HEK293 (cell line): ENCODE measurements around the gene DEF6.

Source experiments
- CTCF ChIA-PET: fragments of 350-600 bp; formaldehyde crosslinking; extraction: SDS; loops from one replicate; lab custom pipeline; 2021; ENCODE audit warnings: antibody characterized with exemption; lab: Yijun Ruan, JAX
- POLR2A ChIA-PET: fragments of 300-600 bp; formaldehyde crosslinking; extraction: SDS; loops from one replicate; lab custom pipeline; 2020; ENCODE audit warnings: antibody characterized with exemption, inconsistent platforms; lab: Yijun Ruan, JAX
- H3K27ac ChIP-seq: fragments of 200-500 bp; sonication (Bioruptor generic); 2 replicates; pipeline ENCODE4 v1.5.1; 2014; ENCODE audit warnings: low read depth, low read length, control low read depth, inconsistent platforms; ENCODE audit errors: extremely low read depth
- H3K36me3 ChIP-seq, 2 experiments: fragments of 200-500 bp in 1 of 2; sonication (Bioruptor generic) in 1 of 2; 1 replicate in 1 of 2; 2 replicates in 1 of 2; pipeline ENCODE4 v1.5.1; 2014 to 2017; ENCODE audit warnings: inconsistent platforms in 2 of 2, low read length in 2 of 2; ENCODE audit not compliant: control insufficient read depth in 2 of 2, insufficient read depth in 1 of 2
- H3K4me1 ChIP-seq: fragments of 200-500 bp; sonication (Bioruptor generic); 2 replicates; pipeline ENCODE4 v1.5.1; 2014; ENCODE audit warnings: mild to moderate bottlenecking, low read length, inconsistent platforms; ENCODE audit not compliant: control insufficient read depth, insufficient read depth
- H3K4me3 ChIP-seq: 2 replicates; pipeline ENCODE4 v1.5.1; 2011; ENCODE audit warnings: low read depth, mild to moderate bottlenecking, control low read depth, low read length, moderate library complexity
- H3K9me3 ChIP-seq: fragments of 200-500 bp; sonication (Bioruptor generic); 2 replicates; pipeline ENCODE4 v1.5.1; 2014; ENCODE audit warnings: low read depth, low read length, inconsistent platforms; ENCODE audit not compliant: control insufficient read depth, insufficient read depth
- ATF2 ChIP-seq: fragments of 450-650 bp; formaldehyde crosslinking; IDR thresholded peaks from 2 replicates; pipeline ENCODE4 v1.5.1; 2016; ENCODE audit warnings: missing biosample characterization, missing genetic modification characterization, low read depth
- BCL11B ChIP-seq: fragments of 450-650 bp; formaldehyde crosslinking; IDR thresholded peaks from 2 replicates; pipeline ENCODE4 v1.5.1; 2016; ENCODE audit warnings: low read depth, missing biosample characterization, missing genetic modification characterization
- GLI4 ChIP-seq: fragments of 450-650 bp; formaldehyde crosslinking; IDR thresholded peaks from 2 replicates; pipeline ENCODE4 v1.5.1; 2016; ENCODE audit warnings: missing biosample characterization, missing genetic modification characterization
- HOXA7 ChIP-seq: sonication (generic); formaldehyde crosslinking; IDR thresholded peaks from 2 replicates; pipeline ENCODE4 v1.8.1; 2022; ENCODE audit warnings: missing genetic modification reagents, borderline replicate concordance
- HOXC10 ChIP-seq: sonication (generic); formaldehyde crosslinking; IDR thresholded peaks from 2 replicates; pipeline ENCODE4 v1.8.1; 2023; ENCODE audit warnings: mild to moderate bottlenecking, missing genetic modification reagents
- KLF10 ChIP-seq: fragments of 450-650 bp; IDR thresholded peaks from 2 replicates; pipeline ENCODE4 v1.5.1; 2018; ENCODE audit warnings: missing biosample characterization, mild to moderate bottlenecking, missing genetic modification characterization
- MZF1 ChIP-seq: fragments of 450-650 bp; formaldehyde crosslinking; IDR thresholded peaks from 2 replicates; pipeline ENCODE4 v1.5.1; 2017; ENCODE audit warnings: missing biosample characterization, missing genetic modification characterization, borderline replicate concordance
- PRDM4 ChIP-seq: fragments of 450-650 bp; formaldehyde crosslinking; IDR thresholded peaks from 2 replicates; pipeline ENCODE4 v1.5.1; 2017; ENCODE audit warnings: missing biosample characterization, missing genetic modification characterization
- REPIN1 ChIP-seq: fragments of 450-650 bp; formaldehyde crosslinking; IDR thresholded peaks from 2 replicates; pipeline ENCODE4 v1.5.1; 2017; ENCODE audit warnings: missing biosample characterization, missing genetic modification characterization, low read depth
- SETDB1 ChIP-seq: IDR thresholded peaks from one replicate; pipeline ENCODE4 v1.6.1; 2017; ENCODE audit warnings: mild to moderate bottlenecking, low read length, moderate library complexity, mixed read lengths; ENCODE audit not compliant: insufficient read length
- ZBTB26 ChIP-seq: fragments of 450-650 bp; formaldehyde crosslinking; optimal IDR thresholded peaks from 2 replicates; pipeline ENCODE3; 2016; ENCODE audit warnings: missing biosample characterization, mild to moderate bottlenecking, missing genetic modification characterization
- ZBTB48 ChIP-seq: fragments of 450-650 bp; formaldehyde crosslinking; IDR thresholded peaks from 2 replicates; pipeline ENCODE4 v1.5.1; 2016; ENCODE audit warnings: missing biosample characterization, missing genetic modification characterization
- ZIC2 ChIP-seq: fragments of 450-650 bp; formaldehyde crosslinking; IDR thresholded peaks from 2 replicates; pipeline ENCODE4 v1.5.1; 2016; ENCODE audit warnings: missing biosample characterization, missing genetic modification characterization
- ZNF146 ChIP-seq: fragments of 450-650 bp; formaldehyde crosslinking; IDR thresholded peaks from 2 replicates; pipeline ENCODE4 v1.5.1; 2016; ENCODE audit warnings: missing biosample characterization, missing genetic modification characterization
- ZNF155 ChIP-seq: fragments of 450-650 bp; formaldehyde crosslinking; IDR thresholded peaks from 2 replicates; pipeline ENCODE4 v1.5.1; 2016; ENCODE audit warnings: missing biosample characterization, missing genetic modification characterization
- ZNF175 ChIP-seq: fragments of 450-650 bp; formaldehyde crosslinking; IDR thresholded peaks from 2 replicates; pipeline ENCODE4 v1.5.1; 2016; ENCODE audit warnings: missing biosample characterization, missing genetic modification characterization
- ZNF23 ChIP-seq: fragments of 450-650 bp; formaldehyde crosslinking; IDR thresholded peaks from 2 replicates; pipeline ENCODE4 v1.5.1; 2016; ENCODE audit warnings: missing biosample characterization, missing genetic modification characterization, borderline replicate concordance
- ZNF350 ChIP-seq: fragments of 450-650 bp; formaldehyde crosslinking; IDR thresholded peaks from 2 replicates; pipeline ENCODE4 v1.5.0; 2017; ENCODE audit warnings: missing biosample characterization, mild to moderate bottlenecking, missing genetic modification characterization
- ZNF366 ChIP-seq: fragments of 450-650 bp; formaldehyde crosslinking; conservative IDR thresholded peaks from 2 replicates; pipeline ENCODE4 v1.5.1; 2016; ENCODE audit warnings: missing biosample characterization, missing genetic modification characterization
- ZNF391 ChIP-seq: fragments of 450-650 bp; formaldehyde crosslinking; IDR thresholded peaks from 2 replicates; pipeline ENCODE4 v1.5.1; 2016; ENCODE audit warnings: low read depth, missing biosample characterization, missing genetic modification characterization, borderline replicate concordance
- ZNF394 ChIP-seq: fragments of 450-650 bp; formaldehyde crosslinking; IDR thresholded peaks from 2 replicates; pipeline ENCODE4 v1.5.1; 2016; ENCODE audit warnings: missing biosample characterization, missing genetic modification characterization, mild to moderate bottlenecking, moderate library complexity, borderline replicate concordance
- ZNF501 ChIP-seq: fragments of 450-650 bp; formaldehyde crosslinking; IDR thresholded peaks from 2 replicates; pipeline ENCODE4 v1.5.1; 2016; ENCODE audit warnings: missing biosample characterization, missing genetic modification characterization
- ZNF560 ChIP-seq: fragments of 450-650 bp; formaldehyde crosslinking; IDR thresholded peaks from 2 replicates; pipeline ENCODE4 v1.5.1; 2017; ENCODE audit warnings: missing biosample characterization, missing genetic modification characterization, borderline replicate concordance
- ZNF785 ChIP-seq: fragments of 450-650 bp; formaldehyde crosslinking; IDR thresholded peaks from 2 replicates; pipeline ENCODE4 v1.5.1; 2016; ENCODE audit warnings: missing biosample characterization, missing genetic modification characterization
- ZNF792 ChIP-seq: fragments of 450-650 bp; formaldehyde crosslinking; IDR thresholded peaks from 2 replicates; pipeline ENCODE4 v1.5.1; 2016; ENCODE audit warnings: missing biosample characterization, missing genetic modification characterization
- ZSCAN23 ChIP-seq: fragments of 450-650 bp; formaldehyde crosslinking; IDR thresholded peaks from 2 replicates; pipeline ENCODE4 v1.5.1; 2016; ENCODE audit warnings: missing biosample characterization, missing genetic modification characterization
- TF ChIP-seq, protein P1 (sequence below): fragments of 450-650 bp; formaldehyde crosslinking; IDR thresholded peaks from 2 replicates; pipeline ENCODE4 v1.5.1; 2016; ENCODE audit warnings: missing biosample characterization, missing genetic modification characterization

Gene DEF6

DNA sequence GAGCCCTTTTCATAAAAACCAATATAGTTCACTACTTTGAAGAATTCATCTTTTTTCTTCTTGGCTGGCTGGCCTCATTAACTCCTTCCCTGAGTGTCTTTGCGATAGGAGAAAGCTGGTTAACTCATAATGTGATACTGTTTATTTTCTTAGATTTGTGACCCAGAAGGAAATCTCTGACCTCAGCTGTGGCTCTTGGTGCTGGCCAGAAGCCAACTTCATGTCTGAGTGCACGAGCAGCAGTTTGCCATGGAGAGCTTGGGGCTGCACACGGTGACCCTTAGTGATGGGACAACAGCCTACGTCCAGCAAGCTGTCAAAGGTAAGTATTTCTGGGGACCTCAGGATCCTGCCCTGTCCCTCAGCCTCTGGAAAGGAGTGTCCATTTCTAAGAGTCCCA, 16.7 kb upstream of the DEF6 start (continued):
- no peak for TF ChIP-seq ZNF394 (tag by site-specific recombination)
- TF ChIP-seq ZNF350 = no peak
- peak; percentile 45; the same call in 1 of the 2 replicates for TF ChIP-seq ZNF366 (tag by site-specific recombination)

- Histone ChIP-seq H3K4me1 (peaks cover 14% of the 10 kb centered on the region), H3K9me3 (no peaks in the 10 kb centered on the region), H3K27ac (no peak overlapping the region), H3K36me3 (peaks cover 25 to 52% of the 10 kb centered on the region in 2 experiments; a peak in 2 of 3 replicates), H3K4me3 (no peak overlapping the region)
- TF ChIP-seq ZNF175 (tag by site-specific recombination) (no peak), ZBTB48 (tag by site-specific recombination) (no peak), ZNF560 (tag by site-specific recombination) (no peak), MZF1 (tag by site-specific recombination) (no peak), BCL11B (tag by site-specific recombination) (no peak), ZNF792 (no peak), HOXC10 (CRISPR knock-in tag) (no peak), ATF2 (tag by site-specific recombination) (no peak), SETDB1 (no peak), ZNF146 (tag by site-specific recombination) (no peak), ZNF501 (tag by site-specific recombination) (no peak), ZBTB26 (tag by site-specific recombination) (no peak)
- TF ChIP-seq, protein P1, sequence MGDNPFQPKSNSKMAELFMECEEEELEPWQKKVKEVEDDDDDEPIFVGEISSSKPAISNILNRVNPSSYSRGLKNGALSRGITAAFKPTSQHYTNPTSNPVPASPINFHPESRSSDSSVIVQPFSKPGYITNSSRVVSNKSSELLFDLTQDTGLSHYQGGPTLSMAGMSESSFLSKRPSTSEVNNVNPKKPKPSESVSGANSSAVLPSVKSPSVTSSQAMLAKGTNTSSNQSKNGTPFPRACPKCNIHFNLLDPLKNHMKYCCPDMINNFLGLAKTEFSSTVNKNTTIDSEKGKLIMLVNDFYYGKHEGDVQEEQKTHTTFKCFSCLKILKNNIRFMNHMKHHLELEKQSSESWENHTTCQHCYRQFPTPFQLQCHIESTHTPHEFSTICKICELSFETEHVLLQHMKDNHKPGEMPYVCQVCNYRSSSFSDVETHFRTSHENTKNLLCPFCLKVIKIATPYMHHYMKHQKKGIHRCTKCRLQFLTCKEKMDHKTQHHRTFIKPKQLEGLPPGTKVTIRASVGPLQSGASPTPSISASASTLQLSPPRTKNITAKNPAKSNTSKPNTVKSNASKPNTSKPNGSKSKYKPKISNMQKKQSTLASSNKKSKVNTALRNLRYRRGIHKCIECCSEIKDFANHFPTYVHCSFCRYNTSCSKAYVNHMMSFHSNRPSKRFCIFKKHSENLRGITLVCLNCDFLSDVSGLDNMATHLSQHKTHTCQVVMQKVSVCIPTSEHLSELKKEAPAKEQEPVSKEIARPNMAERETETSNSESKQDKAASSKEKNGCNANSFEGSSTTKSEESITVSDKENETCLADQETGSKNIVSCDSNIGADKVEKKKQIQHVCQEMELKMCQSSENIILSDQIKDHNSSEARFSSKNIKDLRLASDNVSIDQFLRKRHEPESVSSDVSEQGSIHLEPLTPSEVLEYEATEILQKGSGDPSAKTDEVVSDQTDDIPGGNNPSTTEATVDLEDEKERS (tag by site-specific recombination) = no peak
- ChIA-PET POLR2A (no interaction called here), CTCF (interaction anchor here (0.6 to 2.4 kb wide), 3 partner anchors 11 to 265 kb away, joined by 3 to 5 read pairs (median 5); no protein-coding TSS in a partner anchor)
Observed at GRCh38 chr6:35282472-35282871, 15.1 kb upstream of the DEF6 start.

DNA sequence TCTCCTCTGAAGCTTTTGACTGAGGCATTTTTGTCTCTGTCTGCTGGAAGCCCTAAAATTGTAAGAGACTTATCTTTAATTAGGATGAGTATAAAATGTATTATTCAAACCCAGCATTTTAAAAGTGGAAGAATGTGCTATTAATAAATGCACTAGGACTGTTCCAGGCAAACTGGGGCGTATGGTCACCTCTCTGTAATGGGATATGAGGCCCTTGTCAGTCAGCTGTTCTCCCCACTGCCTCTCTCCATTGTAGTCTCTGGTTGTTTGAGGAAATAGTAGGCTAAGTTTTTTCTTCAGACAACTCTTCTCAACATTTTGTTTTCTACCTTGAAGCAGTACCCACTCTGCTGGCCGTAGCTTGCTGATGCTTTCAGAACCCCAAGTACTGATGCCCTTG, 14.3 kb upstream of the DEF6 start:
- Histone ChIP-seq H3K4me3 (no peak overlapping the region), H3K27ac (no peak overlapping the region), H3K9me3 (no peaks in the 10 kb centered on the region), H3K4me1 (peaks cover 14% of the 10 kb centered on the region), H3K36me3 (peaks cover 30 to 61% of the 10 kb centered on the region in 2 experiments; a peak in 2 of 3 replicates)
- CTCF ChIA-PET = interaction anchor here (0.6 to 2.4 kb wide), 3 partner anchors 10 to 264 kb away, joined by 3 to 5 read pairs (median 3); no protein-coding TSS in a partner anchor
- POLR2A ChIA-PET = no interaction called here
- TF ChIP-seq GLI4 (tag by site-specific recombination) (no peak), ZNF785 (tag by site-specific recombination) (no peak), PRDM4 (tag by site-specific recombination) (no peak), ZIC2 (tag by site-specific recombination) (no peak), HOXA7 (CRISPR knock-in tag) (no peak), ZSCAN23 (no peak), ZNF23 (tag by site-specific recombination) (no peak), ZNF391 (tag by site-specific recombination) (no peak), KLF10 (tag by site-specific recombination) (no peak), REPIN1 (no peak), ZNF155 (tag by site-specific recombination) (no peak)
